Measurements from ENCODE around the gene BBS12.

Gene BBS12

DNA sequence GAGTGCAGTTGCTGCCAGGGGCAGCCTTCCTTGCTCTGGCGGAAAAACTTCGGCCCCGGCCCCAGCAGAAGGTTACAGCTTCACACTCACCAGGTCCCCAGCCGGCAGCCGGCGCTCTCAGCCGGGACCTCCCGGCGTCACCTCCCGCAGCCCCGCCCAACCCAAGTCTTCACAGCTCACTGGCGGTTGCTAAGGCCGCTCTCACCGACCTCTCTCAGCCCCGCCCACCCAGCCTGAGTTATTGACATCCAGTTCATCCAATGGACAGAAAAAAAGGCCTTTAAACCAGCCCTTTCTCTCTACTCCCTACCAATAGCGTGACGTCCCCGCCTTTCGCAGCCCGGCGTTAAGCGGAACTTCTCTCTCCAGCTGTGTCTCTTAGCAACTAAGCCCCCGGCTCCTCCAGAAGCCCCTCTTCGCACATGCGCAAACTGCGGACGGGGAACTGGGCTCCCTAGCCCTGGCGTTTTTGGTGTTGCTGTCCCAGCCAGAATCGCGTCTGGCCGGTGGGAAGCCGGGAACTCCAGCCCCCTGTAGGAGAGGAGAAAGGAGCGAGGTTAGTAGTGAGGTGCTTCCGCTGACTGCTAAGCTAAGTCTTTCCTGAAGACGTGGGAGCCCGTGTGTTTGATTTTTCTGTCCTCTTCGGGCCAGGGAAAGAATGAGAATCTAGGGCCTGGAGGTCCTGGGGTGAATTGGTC lies at the start of gene BBS12:
Gene BBS12 (plus strand): TSS at position 376 of the 698 bp plus-strand sequence. CDS start 9,189 bp downstream, outside the sequence.
- TF ChIP-seq, protein P1, sequence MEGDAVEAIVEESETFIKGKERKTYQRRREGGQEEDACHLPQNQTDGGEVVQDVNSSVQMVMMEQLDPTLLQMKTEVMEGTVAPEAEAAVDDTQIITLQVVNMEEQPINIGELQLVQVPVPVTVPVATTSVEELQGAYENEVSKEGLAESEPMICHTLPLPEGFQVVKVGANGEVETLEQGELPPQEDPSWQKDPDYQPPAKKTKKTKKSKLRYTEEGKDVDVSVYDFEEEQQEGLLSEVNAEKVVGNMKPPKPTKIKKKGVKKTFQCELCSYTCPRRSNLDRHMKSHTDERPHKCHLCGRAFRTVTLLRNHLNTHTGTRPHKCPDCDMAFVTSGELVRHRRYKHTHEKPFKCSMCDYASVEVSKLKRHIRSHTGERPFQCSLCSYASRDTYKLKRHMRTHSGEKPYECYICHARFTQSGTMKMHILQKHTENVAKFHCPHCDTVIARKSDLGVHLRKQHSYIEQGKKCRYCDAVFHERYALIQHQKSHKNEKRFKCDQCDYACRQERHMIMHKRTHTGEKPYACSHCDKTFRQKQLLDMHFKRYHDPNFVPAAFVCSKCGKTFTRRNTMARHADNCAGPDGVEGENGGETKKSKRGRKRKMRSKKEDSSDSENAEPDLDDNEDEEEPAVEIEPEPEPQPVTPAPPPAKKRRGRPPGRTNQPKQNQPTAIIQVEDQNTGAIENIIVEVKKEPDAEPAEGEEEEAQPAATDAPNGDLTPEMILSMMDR (IDR thresholded peaks at IDR 0.05; ENCODE audit: low read depth, low read length, missing control alignments), result peak; percentile 39
- DNase-seq (ENCODE audit: extremely low read depth, low read depth), result peak; percentile 98

DNA sequence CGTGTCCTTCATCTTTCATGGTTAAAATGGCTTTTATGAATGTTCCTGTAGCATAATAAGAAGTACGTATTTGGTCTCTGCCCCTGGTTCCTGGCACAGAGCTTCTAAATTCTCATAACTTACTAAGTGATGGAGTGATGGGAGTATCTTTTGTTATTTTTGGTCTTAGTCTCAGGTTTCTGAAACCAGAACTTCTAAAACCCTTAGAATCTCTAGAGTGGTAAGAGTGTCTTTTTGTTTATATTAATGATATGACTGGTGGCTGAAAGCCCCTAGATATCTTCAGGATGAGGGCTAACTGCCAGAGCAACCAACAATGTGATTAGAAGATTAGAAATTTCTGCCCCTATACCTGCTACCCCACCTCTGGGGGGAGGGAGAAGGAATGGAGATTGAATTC lies 45.8 kb upstream of the BBS12 start:
- TF ChIP-seq, protein P1 (IDR thresholded peaks at IDR 0.05; ENCODE audit: low read depth, low read length, missing control alignments), result no peak
- no peak for DNase-seq (ENCODE audit: extremely low read depth, low read depth)

More for the DNA sequence above, at the start of gene BBS12:
- H3K4me3 ChIP-seq (replicated peaks; ENCODE audit: low read depth, low read length), result peak within 1 kb of the TSS; percentile 75

DNA sequence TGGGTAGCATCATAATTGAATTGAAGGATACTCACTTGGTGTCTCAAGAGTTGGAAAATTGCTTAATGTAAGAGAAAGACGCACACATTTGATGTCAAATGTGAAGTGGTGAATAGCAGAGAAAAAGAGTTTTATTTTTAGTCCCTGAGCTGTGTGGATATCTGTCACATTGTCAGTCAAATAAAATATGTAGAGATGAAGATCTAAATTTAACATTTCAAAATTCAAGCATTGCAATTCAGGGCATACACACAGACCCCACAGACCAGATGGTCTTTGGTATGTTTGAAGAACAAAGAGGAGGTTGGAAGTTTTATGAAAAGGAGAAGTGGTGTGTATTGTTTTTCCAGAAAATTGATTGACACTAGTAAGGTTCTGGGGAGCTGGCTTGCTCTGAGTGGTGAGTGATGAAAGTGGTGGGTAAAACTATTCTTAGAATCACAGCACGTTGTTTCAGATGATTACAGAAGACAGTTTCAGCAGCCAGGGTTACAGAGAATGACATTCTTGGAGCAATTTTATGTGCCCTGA lies 44.9 kb upstream of the BBS12 start:
- DNase-seq (ENCODE audit: extremely low read depth, low read depth), result no peak
- TF ChIP-seq, protein P1 (IDR thresholded peaks at IDR 0.05; ENCODE audit: low read depth, low read length, missing control alignments), result no peak
- H3K4me3 ChIP-seq (replicated peaks; ENCODE audit: low read depth, low read length), result no peak overlapping the region

More for the DNA sequence above, 45.8 kb upstream of the BBS12 start:
- H3K4me3 ChIP-seq (replicated peaks; ENCODE audit: low read depth, low read length), result no peak overlapping the region

DNA sequence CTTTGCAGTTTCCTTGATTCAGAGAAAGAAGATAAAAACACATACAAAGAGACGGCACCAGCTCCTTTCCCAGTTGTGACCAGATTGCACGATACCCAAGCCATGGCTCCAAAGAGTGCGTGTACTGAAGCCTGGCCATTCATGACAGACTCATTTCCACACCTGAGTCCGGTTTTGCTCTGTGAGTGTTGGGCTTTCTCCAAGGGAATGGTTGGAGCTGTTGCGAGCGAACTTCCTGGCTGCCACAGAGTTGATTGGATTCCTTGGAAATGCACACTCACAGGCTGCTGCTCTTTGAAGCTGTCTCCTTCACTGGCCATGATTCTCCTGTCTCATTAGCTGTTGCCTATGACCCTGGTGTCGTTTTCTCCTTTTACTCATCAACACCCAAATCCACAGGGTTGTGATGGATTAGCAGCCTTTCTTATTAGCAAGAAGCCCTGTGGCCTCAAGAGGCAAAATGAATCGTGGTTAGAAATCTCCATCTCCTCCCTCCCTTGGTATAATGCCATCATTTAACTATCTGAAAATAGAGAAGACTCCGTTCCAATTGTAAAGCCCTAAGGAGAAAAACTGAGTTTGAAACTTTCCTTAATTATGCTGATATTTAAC lies 43.9 kb upstream of the BBS12 start:
- no peak overlapping the region for H3K4me3 ChIP-seq (replicated peaks; ENCODE audit: low read depth, low read length)
- TF ChIP-seq, protein P1 (IDR thresholded peaks at IDR 0.05; ENCODE audit: low read depth, low read length, missing control alignments), result no peak
- no peak for DNase-seq (ENCODE audit: extremely low read depth, low read depth)

DNA sequence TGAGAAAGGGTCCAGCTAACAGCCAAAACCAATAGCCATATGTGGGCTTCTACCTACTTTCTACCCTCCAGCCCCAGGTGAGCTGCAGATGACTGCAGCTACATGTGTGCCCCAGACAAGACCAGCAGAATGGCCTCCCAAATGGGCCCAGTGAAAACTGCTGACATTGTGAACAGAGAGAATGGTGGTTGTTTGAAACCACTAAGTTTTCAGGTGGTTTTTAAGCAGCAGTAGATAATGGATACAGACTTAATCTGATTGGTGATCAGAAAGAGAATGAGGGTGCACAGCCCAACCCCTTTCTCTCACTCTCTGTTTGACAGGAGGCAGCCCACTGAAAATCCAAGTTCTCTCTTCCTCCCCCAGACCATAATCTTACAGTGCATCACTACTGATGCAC lies 42.5 kb upstream of the BBS12 start:
- DNase-seq (ENCODE audit: extremely low read depth, low read depth), result no peak
- TF ChIP-seq, protein P1 (IDR thresholded peaks at IDR 0.05; ENCODE audit: low read depth, low read length, missing control alignments), result no peak
- no peak overlapping the region for H3K4me3 ChIP-seq (replicated peaks; ENCODE audit: low read depth, low read length)

DNA sequence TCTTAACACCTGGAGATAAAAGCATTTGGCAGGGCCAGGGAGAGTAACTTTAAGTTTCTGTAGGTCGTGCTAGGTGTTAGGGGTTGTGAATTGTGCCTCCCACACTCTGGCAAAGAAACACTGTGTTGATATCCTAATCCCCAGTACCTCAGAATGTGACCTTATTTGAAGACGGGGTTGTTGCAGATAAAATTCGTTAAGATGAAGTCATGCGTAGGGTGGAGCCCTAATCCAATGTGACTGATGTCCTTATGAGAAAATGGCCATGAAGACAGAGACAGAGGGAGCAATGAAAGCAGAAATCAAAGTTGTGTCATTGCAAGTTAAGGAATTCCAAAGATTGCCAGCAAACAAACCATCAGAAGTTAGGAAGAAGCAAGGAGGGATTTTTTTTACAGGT lies 40.5 kb upstream of the BBS12 start:
- TF ChIP-seq, protein P1 (IDR thresholded peaks at IDR 0.05; ENCODE audit: low read depth, low read length, missing control alignments), result no peak
- DNase-seq (ENCODE audit: extremely low read depth, low read depth), result no peak

More for the DNA sequence above, 40.5 kb upstream of the BBS12 start:
- H3K4me3 ChIP-seq (replicated peaks; ENCODE audit: low read depth, low read length), result no peak overlapping the region
